ENCODE measurements around the gene GNAS. TPM values are rescaled to one million over a fixed set of nuclear protein-coding genes. Genes with fewer than 3 reads are reported as not detected.

Gene GNAS
- total and polyA plus RNA-seq, 12 donors, result 614 to 6,333 (median 1,418) TPM

- no peak overlapping the region for H3K4me3 ChIP-seq
- WGBS, 4 donors, result 86 to 87% (median 87%) methylated on average over 7 of the region's 7 CpGs
- no peak for DNase-seq
- no peaks in the 10 kb centered on the region for H3K27me3 ChIP-seq
- intact Hi-C loops (cut with DNase I), result no loop called here
- no peak for TF ChIP-seq CTCF (IDR thresholded peaks at IDR 0.05)
- TF ChIP-seq POLR2A (IDR thresholded peaks at IDR 0.05), result no peak
- no peaks in the 10 kb centered on the region for H3K36me3 ChIP-seq (replicated peaks in 1 of 2)
- no peaks in the 10 kb centered on the region for H3K9me3 ChIP-seq (replicated peaks in 1 of 3)
- H3K27ac ChIP-seq, result no peak overlapping the region
- no peaks in the 10 kb centered on the region for H3K4me1 ChIP-seq (replicated peaks in 1 of 2)
Measured at GRCh38 chr20:58863044-58863790, 10.7 kb downstream of the GNAS start.

GRCh38 chr20:58864346-58864745, 11.8 kb downstream of the GNAS start:
- intact Hi-C loops (cut with DNase I), result no loop called here
- Histone ChIP-seq H3K36me3 (replicated peaks in 1 of 2) (no peaks in the 10 kb centered on the region), H3K27ac (no peak overlapping the region), H3K4me3 (no peak overlapping the region), H3K9me3 (replicated peaks in 1 of 3) (no peaks in the 10 kb centered on the region), H3K4me1 (replicated peaks in 1 of 2) (no peaks in the 10 kb centered on the region), H3K27me3 (no peaks in the 10 kb centered on the region)
- no peak for DNase-seq
- TF ChIP-seq CTCF (IDR thresholded peaks at IDR 0.05), result peak in 2 of 6 experiments; percentile 13 to 20
- TF ChIP-seq POLR2A (IDR thresholded peaks at IDR 0.05), result no peak
- WGBS, 4 donors, result 32 to 58% (median 54%) methylated on average over 2 of the region's 2 CpGs

GRCh38 chr20:58865843-58866242, 13.3 kb downstream of the GNAS start:
- intact Hi-C loops (cut with DNase I), result loop anchor here in 1 of 2 donors (5.0 kb wide), 2 partner anchors 536 to 591 kb away; no protein-coding TSS in a partner anchor
- Histone ChIP-seq H3K4me1 (replicated peaks in 1 of 2) (no peaks in the 10 kb centered on the region), H3K4me3 (no peak overlapping the region), H3K27me3 (no peaks in the 10 kb centered on the region), H3K36me3 (replicated peaks in 1 of 2) (no peaks in the 10 kb centered on the region), H3K27ac (no peak overlapping the region), H3K9me3 (replicated peaks in 1 of 3) (no peaks in the 10 kb centered on the region)
- no peak for DNase-seq
- no peak for TF ChIP-seq CTCF (IDR thresholded peaks at IDR 0.05)
- no peak for TF ChIP-seq POLR2A (IDR thresholded peaks at IDR 0.05)
- 82 to 100% (median 85%) methylated on average over 2 of the region's 2 CpGs for WGBS, 4 donors

DNA sequence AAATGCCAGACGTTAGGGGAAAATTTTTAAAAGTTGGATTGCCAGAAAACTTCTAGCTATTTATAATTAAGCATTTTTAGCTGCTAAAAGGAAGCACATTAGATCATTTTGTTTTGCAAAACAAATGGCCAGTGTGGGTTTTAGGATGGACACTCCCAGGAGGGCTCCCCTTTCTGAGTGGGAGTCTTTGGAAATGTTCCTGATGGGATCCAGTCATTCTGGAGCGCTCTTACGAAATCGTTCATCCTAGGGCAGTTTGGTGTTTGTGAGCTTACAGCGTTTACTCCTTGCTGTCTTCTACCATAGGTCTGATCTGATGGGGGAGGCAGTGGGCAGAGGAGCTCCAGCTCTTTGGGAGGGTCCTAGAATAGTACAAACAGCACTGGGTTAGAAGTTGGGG, 14.7 kb downstream of the GNAS start:
- DNase-seq, result no peak
- intact Hi-C loops (cut with DNase I), result loop anchor here in 1 of 2 donors (5.0 kb wide), 2 partner anchors 535 to 590 kb away; no protein-coding TSS in a partner anchor
- H3K9me3 ChIP-seq (replicated peaks in 1 of 3), result no peaks in the 10 kb centered on the region
- no peak overlapping the region for H3K27ac ChIP-seq
- WGBS, 4 donors, result 66 to 70% (median 66%) methylated on average over 5 of the region's 5 CpGs
- no peaks in the 10 kb centered on the region for H3K36me3 ChIP-seq (replicated peaks in 1 of 2)
- H3K4me3 ChIP-seq, result no peak overlapping the region
- no peak for TF ChIP-seq CTCF (IDR thresholded peaks at IDR 0.05)
- no peak for TF ChIP-seq POLR2A (IDR thresholded peaks at IDR 0.05)
- no peaks in the 10 kb centered on the region for H3K27me3 ChIP-seq
- H3K4me1 ChIP-seq (replicated peaks in 1 of 2), result no peaks in the 10 kb centered on the region
